22Rv1 (cell line): ENCODE measurements around the gene PYDC2.

ENCODE experiments used
- CTCF ChIP-seq: fragments of 450-650 bp; IDR thresholded peaks from 2 replicates; pipeline ENCODE4 v1.5.1; 2017; ENCODE audit warnings: mild to moderate bottlenecking
- ZFX ChIP-seq: fragments of 450-650 bp; IDR thresholded peaks from 2 replicates; pipeline ENCODE4 v1.6.1; 2017; ENCODE audit warnings: antibody characterized with exemption, borderline replicate concordance

- no peak for TF ChIP-seq CTCF
- no peak for TF ChIP-seq ZFX
These were observed 603 bp upstream of the PYDC2 start for GRCh38 chr3:191460360-191460759.
